IPS-15b (cell line): Measurements from ENCODE around the gene AMOTL2.
A peak's percentile ranks its signal among the peaks of the same experiment; 100 is the strongest.

ENCODE experiments used
- H3K27me3 ChIP-seq: one replicate; pipeline ENCODE4 v1.6.1; 2013; ENCODE audit warnings: low read length; ENCODE audit not compliant: control insufficient read depth, insufficient read depth
- H3K36me3 ChIP-seq: one replicate; pipeline ENCODE4 v1.6.1; 2013; ENCODE audit warnings: low read length; ENCODE audit not compliant: control insufficient read depth, insufficient read depth
- H3K4me1 ChIP-seq: one replicate; pipeline ENCODE4 v1.6.1; 2013; ENCODE audit warnings: mild to moderate bottlenecking, low read length; ENCODE audit not compliant: control insufficient read depth, insufficient read depth
- H3K4me3 ChIP-seq: one replicate; pipeline ENCODE4 v1.5.1; 2013; ENCODE audit warnings: low read depth, low read length
- H3K9ac ChIP-seq: one replicate; pipeline ENCODE4 v1.6.1; 2013; ENCODE audit warnings: low read depth, mild to moderate bottlenecking, low read length
- H3K9me3 ChIP-seq: one replicate; pipeline ENCODE4 v1.6.1; 2013; ENCODE audit warnings: mild to moderate bottlenecking, low read length; ENCODE audit not compliant: control insufficient read depth, insufficient read depth

Gene AMOTL2

DNA sequence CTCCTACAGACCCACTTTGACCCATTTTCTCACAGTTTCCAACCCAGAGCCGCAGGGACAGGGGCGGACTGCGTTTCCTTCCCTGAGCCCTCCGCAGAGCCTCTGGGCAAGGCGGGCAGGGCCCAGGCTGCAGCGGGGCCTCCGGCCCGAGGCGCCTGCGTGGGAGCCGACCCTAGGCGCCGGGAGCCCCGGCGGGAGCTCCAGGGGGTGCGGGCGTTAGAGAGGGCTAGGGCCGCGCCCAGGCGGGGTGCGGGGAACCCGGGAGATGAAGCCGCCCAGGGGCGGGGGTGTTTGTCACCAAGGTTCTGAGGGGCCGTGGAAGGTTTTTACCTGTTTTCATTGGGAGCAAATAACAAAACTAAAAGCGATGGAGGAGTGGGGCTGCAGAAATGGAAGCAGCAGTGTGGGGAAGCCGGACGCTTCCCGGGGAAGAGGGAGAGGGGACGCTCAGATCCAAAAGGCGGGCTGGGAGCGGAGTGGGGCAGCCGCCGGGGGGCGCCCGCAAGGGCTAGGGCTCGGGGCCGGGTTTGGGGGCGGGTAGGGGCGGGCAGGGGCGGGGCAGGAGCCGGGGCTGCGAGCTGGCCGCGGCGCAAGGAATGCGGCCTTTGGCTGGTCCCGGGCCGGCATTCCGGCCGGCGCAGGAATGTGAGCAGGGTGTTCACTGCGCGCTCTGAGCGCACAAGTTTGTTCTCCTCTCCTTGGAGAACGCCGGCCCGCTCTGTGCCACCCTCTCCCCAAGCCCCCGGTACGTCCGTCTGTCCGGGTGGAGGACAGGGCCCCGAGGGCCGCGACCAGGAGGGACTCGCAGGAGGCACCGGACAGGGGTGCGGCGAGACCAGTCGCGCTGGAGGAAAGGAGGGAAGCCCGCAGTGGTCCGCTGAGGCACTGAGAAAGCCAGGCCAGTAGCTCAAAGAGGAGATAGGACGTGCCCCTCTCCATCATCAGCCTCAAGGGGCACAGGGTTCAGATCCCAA, 61.1 kb downstream of the AMOTL2 start:
- Histone ChIP-seq H3K9ac (peak overlapping the region; percentile 66), H3K27me3 (peaks cover 47% of the 10 kb centered on the region), H3K9me3 (no peaks in the 10 kb centered on the region), H3K36me3 (no peaks in the 10 kb centered on the region), H3K4me1 (peaks cover 11% of the 10 kb centered on the region), H3K4me3 (peak overlapping the region; percentile 53)

- peak overlapping the region; percentile 41 for H3K4me3 ChIP-seq
- no peak overlapping the region for H3K9ac ChIP-seq
- H3K36me3 ChIP-seq, result no peaks in the 10 kb centered on the region
- no peaks in the 10 kb centered on the region for H3K9me3 ChIP-seq
- H3K4me1 ChIP-seq, result peaks cover 11% of the 10 kb centered on the region
- peaks cover 51% of the 10 kb centered on the region for H3K27me3 ChIP-seq
These were observed 62.0 kb downstream of the AMOTL2 start for GRCh38 chr3:134312072-134312872.

GRCh38 chr3:134311693-134312071, 62.6 kb downstream of the AMOTL2 start:
- Histone ChIP-seq H3K9ac (no peak overlapping the region), H3K4me1 (peaks cover 11% of the 10 kb centered on the region), H3K36me3 (no peaks in the 10 kb centered on the region), H3K9me3 (no peaks in the 10 kb centered on the region), H3K4me3 (no peak overlapping the region), H3K27me3 (peaks cover 51% of the 10 kb centered on the region)

- peaks cover 11% of the 10 kb centered on the region for H3K4me1 ChIP-seq
- peaks cover 51% of the 10 kb centered on the region for H3K27me3 ChIP-seq
- H3K9me3 ChIP-seq, result no peaks in the 10 kb centered on the region
- no peaks in the 10 kb centered on the region for H3K36me3 ChIP-seq
- H3K9ac ChIP-seq, result no peak overlapping the region
- H3K4me3 ChIP-seq, result no peak overlapping the region
These were observed 63.0 kb downstream of the AMOTL2 start for GRCh38 chr3:134311265-134311664.

DNA sequence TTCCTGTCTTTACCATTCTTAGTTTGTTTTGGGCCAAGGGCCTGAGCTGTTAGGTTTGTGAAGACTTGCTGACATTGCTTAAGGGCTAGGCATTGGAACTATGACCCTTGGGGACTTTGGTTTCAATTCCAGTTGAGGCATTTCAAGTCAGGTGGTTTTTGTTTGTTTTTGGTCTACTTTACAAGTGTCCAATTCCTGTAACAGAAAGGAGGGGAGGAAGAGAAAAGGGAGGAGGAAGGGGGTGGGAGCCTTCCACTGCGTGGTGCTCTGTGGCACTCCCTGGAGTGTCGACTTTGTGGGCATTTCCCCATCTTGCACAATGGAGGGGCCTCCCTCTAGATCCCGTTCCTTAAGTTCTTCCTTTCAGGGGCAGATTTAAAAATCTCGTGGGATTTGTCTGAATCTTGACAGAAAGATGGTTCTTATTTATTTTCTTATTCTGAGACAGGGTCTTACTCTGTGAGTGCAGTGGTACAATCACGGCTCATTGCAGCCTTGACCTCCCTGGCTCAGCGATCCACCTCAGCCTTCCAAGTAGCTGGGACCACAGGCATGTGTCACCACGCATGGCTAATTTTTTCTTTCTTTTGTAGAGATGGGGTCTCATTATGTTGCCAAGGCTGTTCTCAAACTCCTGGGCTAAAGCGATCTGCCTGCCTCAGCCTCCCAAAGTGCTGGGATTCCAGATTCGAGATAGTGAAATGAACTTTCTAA, 64.1 kb downstream of the AMOTL2 start:
- Histone ChIP-seq H3K4me1 (peaks cover 8% of the 10 kb centered on the region), H3K27me3 (peaks cover 48% of the 10 kb centered on the region), H3K9me3 (no peaks in the 10 kb centered on the region), H3K9ac (no peak overlapping the region), H3K4me3 (no peak overlapping the region), H3K36me3 (no peaks in the 10 kb centered on the region)

DNA sequence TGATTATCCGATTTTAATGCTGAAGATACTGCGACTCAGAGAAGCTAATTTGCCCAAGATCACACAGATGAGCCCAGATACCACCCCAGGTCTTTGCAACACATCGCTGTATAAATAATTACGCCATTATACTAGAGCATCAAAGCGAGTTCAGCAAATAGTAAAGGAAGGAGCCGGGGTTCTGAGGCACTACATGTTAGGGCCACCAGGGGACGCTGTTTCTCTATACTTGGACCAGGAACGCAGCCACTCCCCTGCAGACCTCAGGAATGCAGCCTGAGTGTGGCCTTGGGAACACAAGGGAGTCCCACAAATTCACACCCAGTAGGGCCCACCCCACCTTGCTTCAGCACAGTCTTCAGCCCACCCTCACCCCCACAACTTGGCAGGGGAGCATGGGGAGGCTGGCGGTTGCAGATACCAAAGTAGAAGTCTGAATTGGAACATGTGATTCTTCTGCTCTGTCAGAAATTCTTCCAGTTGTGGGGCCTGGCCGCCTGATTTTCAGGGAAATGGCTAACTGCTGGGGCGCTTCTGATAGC, 65.8 kb downstream of the AMOTL2 start:
- H3K4me3 ChIP-seq, result no peak overlapping the region

GRCh38 chr3:134307425-134307824, 66.8 kb downstream of the AMOTL2 start:
- Histone ChIP-seq H3K36me3 (no peaks in the 10 kb centered on the region), H3K27me3 (peaks cover 25% of the 10 kb centered on the region), H3K4me1 (no peaks in the 10 kb centered on the region)

More for the DNA sequence above, 65.8 kb downstream of the AMOTL2 start:
- no peak overlapping the region for H3K9ac ChIP-seq
- no peaks in the 10 kb centered on the region for H3K36me3 ChIP-seq
- no peaks in the 10 kb centered on the region for H3K9me3 ChIP-seq
- no peaks in the 10 kb centered on the region for H3K4me1 ChIP-seq
- peaks cover 30% of the 10 kb centered on the region for H3K27me3 ChIP-seq

DNA sequence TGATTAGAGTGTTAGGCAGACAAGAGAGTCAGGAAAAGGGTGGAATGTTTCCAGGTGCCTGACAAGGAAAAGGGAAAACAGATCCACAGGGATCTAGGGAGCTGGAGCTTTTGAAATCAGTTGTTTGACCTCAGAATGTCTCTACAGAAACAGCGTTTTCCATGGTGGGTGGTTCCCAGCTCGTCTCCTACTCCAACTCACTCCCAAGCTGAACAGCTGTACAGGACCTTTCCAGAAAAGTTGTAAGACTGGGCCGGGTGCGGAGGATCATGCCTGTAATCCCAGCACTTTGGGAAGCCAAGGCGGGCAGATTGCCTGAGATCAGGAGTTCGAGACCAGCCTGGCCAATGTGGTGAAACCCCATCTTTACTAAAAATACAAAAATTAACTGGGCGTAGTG, 67.9 kb downstream of the AMOTL2 start:
- H3K4me1 ChIP-seq, result no peaks in the 10 kb centered on the region
- no peaks in the 10 kb centered on the region for H3K9me3 ChIP-seq
- H3K9ac ChIP-seq, result no peak overlapping the region
- no peak overlapping the region for H3K4me3 ChIP-seq
- no peaks in the 10 kb centered on the region for H3K36me3 ChIP-seq
- peaks cover 14% of the 10 kb centered on the region for H3K27me3 ChIP-seq

More at GRCh38 chr3:134307425-134307824, 66.8 kb downstream of the AMOTL2 start:
- H3K4me3 ChIP-seq, result no peak overlapping the region
- H3K9me3 ChIP-seq, result no peaks in the 10 kb centered on the region
- no peak overlapping the region for H3K9ac ChIP-seq
